HEK293 (cell line): ENCODE measurements around the gene SKAP1.

ENCODE experiments used
- IKZF3 ChIP-seq: fragments of 450-650 bp; IDR thresholded peaks from 2 replicates; pipeline ENCODE4 v1.5.0; 2018; ENCODE audit warnings: missing biosample characterization, mild to moderate bottlenecking, missing genetic modification characterization, moderate library complexity
- OSR2 ChIP-seq: fragments of 450-650 bp; formaldehyde crosslinking; IDR thresholded peaks from 2 replicates; pipeline ENCODE4 v1.5.1; 2016; ENCODE audit warnings: missing biosample characterization, missing genetic modification characterization
- SCRT1 ChIP-seq: fragments of 450-650 bp; formaldehyde crosslinking; IDR thresholded peaks from 2 replicates; pipeline ENCODE4 v1.5.1; 2016; ENCODE audit warnings: missing biosample characterization, missing genetic modification characterization, borderline replicate concordance
- SCRT2 ChIP-seq: fragments of 450-650 bp; formaldehyde crosslinking; IDR thresholded peaks from 2 replicates; pipeline ENCODE4 v1.5.1; 2016; ENCODE audit warnings: missing biosample characterization, missing genetic modification characterization
- ZBTB21 ChIP-seq: fragments of 450-650 bp; formaldehyde crosslinking; IDR thresholded peaks from 2 replicates; pipeline ENCODE4 v1.5.1; 2017; ENCODE audit warnings: missing biosample characterization, missing genetic modification characterization
- ZBTB8A ChIP-seq: fragments of 450-650 bp; formaldehyde crosslinking; IDR thresholded peaks from 2 replicates; pipeline ENCODE4 v1.5.1; 2016; ENCODE audit warnings: missing biosample characterization, missing genetic modification characterization
- ZNF274 ChIP-seq, 2 experiments: fragments of 200-500 bp in 1 of 2; fragments of 450-650 bp in 1 of 2; sonication (Bioruptor generic) in 1 of 2; formaldehyde crosslinking in 1 of 2; IDR thresholded peaks; 2 replicates each; pipeline versions ENCODE4 v1.5.1 to v1.6.1; 2014 to 2016; ENCODE audit warnings: borderline replicate concordance in 1 of 2, inconsistent platforms in 1 of 2, low read length in 1 of 2, missing biosample characterization in 1 of 2, missing genetic modification characterization in 1 of 2
- ZNF335 ChIP-seq: fragments of 450-650 bp; formaldehyde crosslinking; conservative IDR thresholded peaks from 2 replicates; pipeline ENCODE4 v1.5.1; 2016; ENCODE audit warnings: missing biosample characterization, missing genetic modification characterization
- ZNF501 ChIP-seq: fragments of 450-650 bp; formaldehyde crosslinking; IDR thresholded peaks from 2 replicates; pipeline ENCODE4 v1.5.1; 2016; ENCODE audit warnings: missing biosample characterization, missing genetic modification characterization
- ZNF561 ChIP-seq: fragments of 450-650 bp; IDR thresholded peaks from 2 replicates; pipeline ENCODE4 v1.5.1; 2018; ENCODE audit warnings: missing biosample characterization, missing genetic modification characterization, borderline replicate concordance
- ZNF664 ChIP-seq: fragments of 450-650 bp; formaldehyde crosslinking; IDR thresholded peaks from 2 replicates; pipeline ENCODE4 v1.5.1; 2016; ENCODE audit warnings: missing biosample characterization, missing genetic modification characterization
- TF ChIP-seq, protein P1 (sequence below): fragments of 450-650 bp; IDR thresholded peaks from 2 replicates; pipeline ENCODE4 v1.5.1; 2018; ENCODE audit warnings: missing biosample characterization, mild to moderate bottlenecking, missing genetic modification characterization
- TF ChIP-seq, protein P2 (sequence below): fragments of 450-650 bp; formaldehyde crosslinking; conservative IDR thresholded peaks from 2 replicates; pipeline ENCODE4 v1.5.1; 2016; ENCODE audit warnings: low read depth, missing biosample characterization, missing genetic modification characterization
- TF ChIP-seq, protein P3 (sequence below): fragments of 450-650 bp; formaldehyde crosslinking; IDR thresholded peaks from 2 replicates; pipeline ENCODE4 v1.5.1; 2017; ENCODE audit warnings: missing biosample characterization, missing genetic modification characterization
- TF ChIP-seq, protein P4 (sequence below): IDR thresholded peaks from 2 replicates; pipeline ENCODE4 v1.6.1; 2011; ENCODE audit warnings: mild to moderate bottlenecking, low read depth, low read length, borderline replicate concordance
- TF ChIP-seq, protein P5 (sequence below): fragments of 450-650 bp; formaldehyde crosslinking; IDR thresholded peaks from 2 replicates; pipeline ENCODE4 v1.5.1; 2016; ENCODE audit warnings: missing biosample characterization, missing genetic modification characterization

Gene SKAP1

DNA sequence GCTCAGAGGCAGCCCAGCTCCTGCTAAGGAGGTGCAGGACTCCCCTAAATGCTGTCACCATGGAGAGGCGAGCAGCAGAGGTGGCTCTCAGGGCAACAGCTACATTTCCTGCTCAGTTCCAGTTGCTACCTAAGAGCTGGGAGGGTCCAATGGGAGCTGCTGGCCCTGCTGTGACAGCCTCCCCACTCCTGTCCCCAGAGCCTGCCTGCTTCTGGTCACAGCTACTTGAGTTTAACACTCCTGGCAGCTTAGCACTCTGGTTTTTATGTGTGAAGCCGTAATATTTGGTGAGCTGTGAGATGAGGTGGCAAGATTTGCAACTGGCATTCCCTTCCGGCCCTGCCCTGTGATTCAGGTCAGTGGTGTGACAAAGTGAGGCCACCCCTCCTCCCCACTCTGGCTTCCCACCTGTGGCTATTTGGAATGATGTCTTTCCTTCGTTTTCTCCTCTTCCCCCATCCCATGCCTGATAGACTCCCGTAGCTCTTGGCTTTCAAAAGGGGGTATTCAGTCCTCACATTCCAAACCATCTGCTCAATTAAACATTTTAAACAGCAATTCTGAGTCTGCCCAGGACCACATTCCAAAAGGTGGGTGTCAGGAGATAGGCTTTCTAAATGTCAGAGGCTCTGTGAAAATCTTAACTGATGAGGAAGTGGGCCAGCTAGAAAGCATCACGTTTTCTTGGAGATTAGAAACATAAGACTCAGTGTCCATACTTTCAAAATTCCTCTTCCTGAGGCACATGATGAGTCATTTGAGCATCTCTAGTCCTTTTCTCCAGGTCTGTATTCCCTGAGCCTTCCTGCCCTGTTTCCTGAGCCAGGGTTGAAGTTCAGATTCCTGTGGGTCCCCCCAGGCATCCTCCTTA is 42.6 kb upstream of the SKAP1 start (continued):
- TF ChIP-seq SCRT1 (tag by site-specific recombination): peak; percentile 89; the same call in 1 of the 2 replicates
- TF ChIP-seq, protein P1, sequence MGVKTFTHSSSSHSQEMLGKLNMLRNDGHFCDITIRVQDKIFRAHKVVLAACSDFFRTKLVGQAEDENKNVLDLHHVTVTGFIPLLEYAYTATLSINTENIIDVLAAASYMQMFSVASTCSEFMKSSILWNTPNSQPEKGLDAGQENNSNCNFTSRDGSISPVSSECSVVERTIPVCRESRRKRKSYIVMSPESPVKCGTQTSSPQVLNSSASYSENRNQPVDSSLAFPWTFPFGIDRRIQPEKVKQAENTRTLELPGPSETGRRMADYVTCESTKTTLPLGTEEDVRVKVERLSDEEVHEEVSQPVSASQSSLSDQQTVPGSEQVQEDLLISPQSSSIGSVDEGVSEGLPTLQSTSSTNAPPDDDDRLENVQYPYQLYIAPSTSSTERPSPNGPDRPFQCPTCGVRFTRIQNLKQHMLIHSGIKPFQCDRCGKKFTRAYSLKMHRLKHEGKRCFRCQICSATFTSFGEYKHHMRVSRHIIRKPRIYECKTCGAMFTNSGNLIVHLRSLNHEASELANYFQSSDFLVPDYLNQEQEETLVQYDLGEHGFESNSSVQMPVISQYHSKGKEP (tag by site-specific recombination): no peak
- TF ChIP-seq, protein P2, sequence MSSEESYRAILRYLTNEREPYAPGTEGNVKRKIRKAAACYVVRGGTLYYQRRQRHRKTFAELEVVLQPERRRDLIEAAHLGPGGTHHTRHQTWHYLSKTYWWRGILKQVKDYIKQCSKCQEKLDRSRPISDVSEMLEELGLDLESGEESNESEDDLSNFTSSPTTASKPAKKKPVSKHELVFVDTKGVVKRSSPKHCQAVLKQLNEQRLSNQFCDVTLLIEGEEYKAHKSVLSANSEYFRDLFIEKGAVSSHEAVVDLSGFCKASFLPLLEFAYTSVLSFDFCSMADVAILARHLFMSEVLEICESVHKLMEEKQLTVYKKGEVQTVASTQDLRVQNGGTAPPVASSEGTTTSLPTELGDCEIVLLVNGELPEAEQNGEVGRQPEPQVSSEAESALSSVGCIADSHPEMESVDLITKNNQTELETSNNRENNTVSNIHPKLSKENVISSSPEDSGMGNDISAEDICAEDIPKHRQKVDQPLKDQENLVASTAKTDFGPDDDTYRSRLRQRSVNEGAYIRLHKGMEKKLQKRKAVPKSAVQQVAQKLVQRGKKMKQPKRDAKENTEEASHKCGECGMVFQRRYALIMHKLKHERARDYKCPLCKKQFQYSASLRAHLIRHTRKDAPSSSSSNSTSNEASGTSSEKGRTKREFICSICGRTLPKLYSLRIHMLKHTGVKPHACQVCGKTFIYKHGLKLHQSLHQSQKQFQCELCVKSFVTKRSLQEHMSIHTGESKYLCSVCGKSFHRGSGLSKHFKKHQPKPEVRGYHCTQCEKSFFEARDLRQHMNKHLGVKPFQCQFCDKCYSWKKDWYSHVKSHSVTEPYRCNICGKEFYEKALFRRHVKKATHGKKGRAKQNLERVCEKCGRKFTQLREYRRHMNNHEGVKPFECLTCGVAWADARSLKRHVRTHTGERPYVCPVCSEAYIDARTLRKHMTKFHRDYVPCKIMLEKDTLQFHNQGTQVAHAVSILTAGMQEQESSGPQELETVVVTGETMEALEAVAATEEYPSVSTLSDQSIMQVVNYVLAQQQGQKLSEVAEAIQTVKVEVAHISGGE (tag by site-specific recombination): 0 out of 2 replicates have a peak, but pooled peaks have one; percentile 35
- TF ChIP-seq, protein P3, sequence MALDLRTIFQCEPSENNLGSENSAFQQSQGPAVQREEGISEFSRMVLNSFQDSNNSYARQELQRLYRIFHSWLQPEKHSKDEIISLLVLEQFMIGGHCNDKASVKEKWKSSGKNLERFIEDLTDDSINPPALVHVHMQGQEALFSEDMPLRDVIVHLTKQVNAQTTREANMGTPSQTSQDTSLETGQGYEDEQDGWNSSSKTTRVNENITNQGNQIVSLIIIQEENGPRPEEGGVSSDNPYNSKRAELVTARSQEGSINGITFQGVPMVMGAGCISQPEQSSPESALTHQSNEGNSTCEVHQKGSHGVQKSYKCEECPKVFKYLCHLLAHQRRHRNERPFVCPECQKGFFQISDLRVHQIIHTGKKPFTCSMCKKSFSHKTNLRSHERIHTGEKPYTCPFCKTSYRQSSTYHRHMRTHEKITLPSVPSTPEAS (tag by site-specific recombination): no peak
- no peak for TF ChIP-seq ZNF501 (tag by site-specific recombination)
- TF ChIP-seq ZBTB8A (tag by site-specific recombination): no peak
- TF ChIP-seq, protein P4, sequence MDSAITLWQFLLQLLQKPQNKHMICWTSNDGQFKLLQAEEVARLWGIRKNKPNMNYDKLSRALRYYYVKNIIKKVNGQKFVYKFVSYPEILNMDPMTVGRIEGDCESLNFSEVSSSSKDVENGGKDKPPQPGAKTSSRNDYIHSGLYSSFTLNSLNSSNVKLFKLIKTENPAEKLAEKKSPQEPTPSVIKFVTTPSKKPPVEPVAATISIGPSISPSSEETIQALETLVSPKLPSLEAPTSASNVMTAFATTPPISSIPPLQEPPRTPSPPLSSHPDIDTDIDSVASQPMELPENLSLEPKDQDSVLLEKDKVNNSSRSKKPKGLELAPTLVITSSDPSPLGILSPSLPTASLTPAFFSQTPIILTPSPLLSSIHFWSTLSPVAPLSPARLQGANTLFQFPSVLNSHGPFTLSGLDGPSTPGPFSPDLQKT: no peak
- no peak for TF ChIP-seq ZNF561 (tag by site-specific recombination)
- peak; percentile 98 for TF ChIP-seq SCRT2 (tag by site-specific recombination)
- TF ChIP-seq OSR2 (tag by site-specific recombination): peak; percentile 98
- TF ChIP-seq ZNF274 (IDR thresholded peaks at IDR 0.05; ENCODE audit: low read length): no peak
- TF ChIP-seq ZNF274 (tag by site-specific recombination; IDR thresholded peaks at IDR 0.05; ENCODE audit: borderline replicate concordance): no peak
- no peak for TF ChIP-seq ZBTB21 (tag by site-specific recombination)
- TF ChIP-seq ZNF664 (tag by site-specific recombination): 0 out of 2 replicates have a peak, but pooled peaks have one; percentile 10
- 0 out of 2 replicates have a peak, but pooled peaks have one; percentile 18 for TF ChIP-seq ZNF335
- TF ChIP-seq, protein P5, sequence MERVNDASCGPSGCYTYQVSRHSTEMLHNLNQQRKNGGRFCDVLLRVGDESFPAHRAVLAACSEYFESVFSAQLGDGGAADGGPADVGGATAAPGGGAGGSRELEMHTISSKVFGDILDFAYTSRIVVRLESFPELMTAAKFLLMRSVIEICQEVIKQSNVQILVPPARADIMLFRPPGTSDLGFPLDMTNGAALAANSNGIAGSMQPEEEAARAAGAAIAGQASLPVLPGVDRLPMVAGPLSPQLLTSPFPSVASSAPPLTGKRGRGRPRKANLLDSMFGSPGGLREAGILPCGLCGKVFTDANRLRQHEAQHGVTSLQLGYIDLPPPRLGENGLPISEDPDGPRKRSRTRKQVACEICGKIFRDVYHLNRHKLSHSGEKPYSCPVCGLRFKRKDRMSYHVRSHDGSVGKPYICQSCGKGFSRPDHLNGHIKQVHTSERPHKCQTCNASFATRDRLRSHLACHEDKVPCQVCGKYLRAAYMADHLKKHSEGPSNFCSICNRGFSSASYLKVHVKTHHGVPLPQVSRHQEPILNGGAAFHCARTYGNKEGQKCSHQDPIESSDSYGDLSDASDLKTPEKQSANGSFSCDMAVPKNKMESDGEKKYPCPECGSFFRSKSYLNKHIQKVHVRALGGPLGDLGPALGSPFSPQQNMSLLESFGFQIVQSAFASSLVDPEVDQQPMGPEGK (tag by site-specific recombination): peak; percentile 45; the same call in 1 of the 2 replicates
- 0 out of 2 replicates have a peak, but pooled peaks have one; percentile 19 for TF ChIP-seq IKZF3 (tag by site-specific recombination)
